Liver (tissue), 9 donors: ENCODE data around the gene CAPN7. TPM values are rescaled to one million over a fixed set of nuclear protein-coding genes. Genes with fewer than 3 reads are reported as not detected.

Source experiments
- DNase-seq: peaks from one replicate; pipeline ENCODE4 v3.0.0-alpha.2; 2017; ENCODE audit warnings: low spot score
- H3K27ac ChIP-seq, 2 donors: one replicate each; pipeline ENCODE4 v1.7.0; 2013; ENCODE audit warnings: inconsistent platforms in 2 of 2, low read length in 2 of 2, control low read depth in 1 of 2, low read depth in 1 of 2, mild to moderate bottlenecking in 1 of 2
- H3K27me3 ChIP-seq, 4 donors: one replicate each; pipeline versions ENCODE4 v1.6.1 to v1.7.0; 2013; ENCODE audit warnings: low read length in 3 of 4, inconsistent platforms in 1 of 4, mild to moderate bottlenecking in 1 of 4, moderate library complexity in 1 of 4; ENCODE audit not compliant: control insufficient read depth in 4 of 4, insufficient read depth in 4 of 4
- H3K36me3 ChIP-seq, 4 donors: one replicate each; pipeline versions ENCODE4 v1.6.1 to v1.7.0; 2013; ENCODE audit warnings: low read length in 3 of 4, mild to moderate bottlenecking in 3 of 4, low read depth in 1 of 4, moderate library complexity in 1 of 4; ENCODE audit not compliant: control insufficient read depth in 4 of 4, insufficient read depth in 3 of 4
- H3K4me1 ChIP-seq, 4 donors: one replicate each; pipeline versions ENCODE4 v1.6.1 to v1.7.0; 2013; ENCODE audit warnings: low read length in 3 of 4, mild to moderate bottlenecking in 3 of 4, moderate library complexity in 1 of 4; ENCODE audit not compliant: control insufficient read depth in 4 of 4, insufficient read depth in 4 of 4
- H3K4me3 ChIP-seq, 3 donors: one replicate each; pipeline versions ENCODE4 v1.6.1 to v1.7.0; 2013; ENCODE audit warnings: low read length in 3 of 3, control low read depth in 1 of 3, low read depth in 1 of 3, mild to moderate bottlenecking in 1 of 3
- H3K9ac ChIP-seq, 2 donors: one replicate each; pipeline ENCODE4 v1.7.0; 2013; ENCODE audit warnings: low read length in 2 of 2, mild to moderate bottlenecking in 2 of 2, moderate library complexity in 2 of 2, control low read depth in 1 of 2, low read depth in 1 of 2
- H3K9me3 ChIP-seq, 4 donors: one replicate each; pipeline versions ENCODE4 v1.6.1 to v1.7.0; 2013; ENCODE audit warnings: low read length in 3 of 4; ENCODE audit not compliant: control insufficient read depth in 4 of 4
- EGR1 ChIP-seq, 2 donors: IDR thresholded peaks; 2 replicates each; pipeline ENCODE4 v1.6.1; 2016 to 2018; ENCODE audit warnings: antibody characterized with exemption in 2 of 2, low read depth in 2 of 2
- FOXA1 ChIP-seq: IDR thresholded peaks from 2 replicates; pipeline ENCODE4 v1.6.1; 2016; ENCODE audit warnings: antibody characterized with exemption
- FOXA2 ChIP-seq: IDR thresholded peaks from 2 replicates; pipeline ENCODE4 v1.6.1; 2016; ENCODE audit warnings: antibody characterized with exemption
- GABPA ChIP-seq, 2 donors: IDR thresholded peaks in 1 of 2; conservative IDR thresholded peaks in 1 of 2; 2 replicates each; pipeline ENCODE4 v1.6.1; 2016; ENCODE audit warnings: antibody characterized with exemption in 2 of 2, mild to moderate bottlenecking in 1 of 2, moderate library complexity in 1 of 2
- HNF4A ChIP-seq, 2 donors: conservative IDR thresholded peaks; 2 replicates each; pipeline ENCODE4 v1.6.1; 2016; ENCODE audit warnings: antibody characterized with exemption in 2 of 2, mild to moderate bottlenecking in 2 of 2
- HNF4G ChIP-seq: IDR thresholded peaks from 2 replicates; pipeline ENCODE4 v1.6.1; 2016; ENCODE audit warnings: antibody characterized with exemption
- JUND ChIP-seq, 2 donors: IDR thresholded peaks; 2 replicates each; pipeline ENCODE4 v1.6.1; 2016; ENCODE audit warnings: antibody characterized with exemption in 2 of 2
- NR2F2 ChIP-seq: IDR thresholded peaks from 2 replicates; pipeline ENCODE4 v1.6.1; 2016; ENCODE audit warnings: antibody characterized with exemption
- RAD21 ChIP-seq, 2 donors: IDR thresholded peaks; 2 replicates each; pipeline ENCODE4 v1.6.1; 2016; ENCODE audit warnings: antibody characterized with exemption in 2 of 2, mild to moderate bottlenecking in 2 of 2
- RXRA ChIP-seq, 2 donors: IDR thresholded peaks; 2 replicates each; pipeline ENCODE4 v1.6.1; 2017 to 2018; ENCODE audit warnings: antibody characterized with exemption in 2 of 2, mild to moderate bottlenecking in 1 of 2
- SP1 ChIP-seq: IDR thresholded peaks from 2 replicates; pipeline ENCODE4 v1.6.1; 2018; ENCODE audit warnings: antibody characterized with exemption, mild to moderate bottlenecking
- TAF1 ChIP-seq: conservative IDR thresholded peaks from 2 replicates; pipeline ENCODE4 v1.6.1; 2016; ENCODE audit warnings: antibody characterized with exemption, mild to moderate bottlenecking
- YY1 ChIP-seq: IDR thresholded peaks from 2 replicates; pipeline ENCODE4 v1.6.1; 2016; ENCODE audit warnings: antibody characterized with exemption, mild to moderate bottlenecking
- WGBS: extraction: QIAGEN DNeasy Blood & Tissue Kit; methylation state at CpG from one replicate; pipeline ENCODE4 v1.1.7; 2013; 5-methylcytosine and 5-hydroxymethylcytosine counted together
- polyA plus RNA-seq, 2 donors: library from polyadenylated mRNA; stranded (reverse) in 1 of 2; unstranded in 1 of 2; fragments of 200-250 nt in 1 of 2; fragments of >200 nt in 1 of 2; fragmentation: Nextera tagmentation in 1 of 2; extraction: Ambion mirVana in 1 of 2; gene quantifications; one replicate each; pipeline versions ENCODE4 v1.2.1 to v1.2.3, GENCODE V29; 2013 to 2015
- total RNA-seq, 2 donors: library from RNA; depleted of rRNA; stranded (reverse); fragments of >200 nt; gene quantifications; one replicate each; pipeline ENCODE4 v1.2.3, GENCODE V29; 2014
- TF ChIP-seq, protein P1 (sequence below): IDR thresholded peaks from 2 replicates; pipeline ENCODE4 v1.6.1; 2016; ENCODE audit warnings: antibody characterized with exemption
- TF ChIP-seq, protein P2 (sequence below): IDR thresholded peaks from 2 replicates; pipeline ENCODE4 v1.6.1; 2016; ENCODE audit warnings: antibody characterized with exemption, mild to moderate bottlenecking
- TF ChIP-seq, protein P3 (sequence below): fragments of 150-350 bp; IDR thresholded peaks from 2 replicates; pipeline ENCODE4 v1.5.1; 2017; ENCODE audit warnings: improper control_type of control experiment, low read depth, low read length; ENCODE audit not compliant: missing input control
- TF ChIP-seq, protein P4 (sequence below): IDR thresholded peaks from 2 replicates; pipeline ENCODE4 v1.6.1; 2016; ENCODE audit warnings: antibody characterized with exemption
- donor health status: healthy.
- donor health status: healthy.
- donor health status: healthy.
- donor health status: healthy.
- donor health status: healthy.

CAPN7 gene
- total and polyA plus RNA-seq, 4 donors: 9.5 to 41.9 (median 17.9) TPM

DNA sequence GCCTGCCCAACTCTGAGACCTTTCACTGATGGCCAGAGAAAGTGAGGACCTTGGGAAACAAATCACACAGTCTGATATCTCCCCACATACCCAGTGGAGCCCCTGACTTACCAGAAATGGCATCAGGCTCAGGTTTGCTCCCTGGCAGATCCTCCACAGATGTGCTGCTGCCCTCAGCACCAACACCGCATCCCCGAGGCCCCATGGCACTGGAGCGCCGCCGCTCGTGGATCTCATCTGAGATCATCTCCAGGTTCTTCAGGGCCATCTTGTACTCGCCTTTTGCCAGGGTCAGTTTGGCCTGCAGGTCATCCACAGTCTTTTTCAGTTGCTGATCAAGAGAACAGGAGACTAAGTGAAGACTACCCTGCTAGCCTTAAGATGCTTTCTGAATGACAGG lies 52.7 kb downstream of the CAPN7 start:
- no peaks in the 10 kb centered on the region for H3K27me3 ChIP-seq
- no peak overlapping the region for H3K9ac ChIP-seq
- 97% methylated on average over 7 of the region's 7 CpGs for WGBS
- H3K9me3 ChIP-seq: no peaks in the 10 kb centered on the region
- H3K36me3 ChIP-seq: peaks cover 4 to 57% (median 39%) of the 10 kb centered on the region in 4 donors
- no peak overlapping the region for H3K4me3 ChIP-seq
- no peaks in the 10 kb centered on the region for H3K4me1 ChIP-seq
- DNase-seq: no peak
- no peak overlapping the region for H3K27ac ChIP-seq
- TF ChIP-seq YY1: no peak
- TF ChIP-seq SP1: no peak
- TF ChIP-seq JUND (IDR thresholded peaks at IDR 0.05): no peak
- no peak for TF ChIP-seq NR2F2
- TF ChIP-seq, protein P1, sequence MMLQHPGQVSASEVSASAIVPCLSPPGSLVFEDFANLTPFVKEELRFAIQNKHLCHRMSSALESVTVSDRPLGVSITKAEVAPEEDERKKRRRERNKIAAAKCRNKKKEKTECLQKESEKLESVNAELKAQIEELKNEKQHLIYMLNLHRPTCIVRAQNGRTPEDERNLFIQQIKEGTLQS: no peak
- TF ChIP-seq GABPA (IDR thresholded peaks at IDR 0.05 in 1 of 2, conservative IDR thresholded peaks at IDR 0.05 in 1 of 2): no peak
- no peak for TF ChIP-seq FOXA2
- TF ChIP-seq, protein P2, sequence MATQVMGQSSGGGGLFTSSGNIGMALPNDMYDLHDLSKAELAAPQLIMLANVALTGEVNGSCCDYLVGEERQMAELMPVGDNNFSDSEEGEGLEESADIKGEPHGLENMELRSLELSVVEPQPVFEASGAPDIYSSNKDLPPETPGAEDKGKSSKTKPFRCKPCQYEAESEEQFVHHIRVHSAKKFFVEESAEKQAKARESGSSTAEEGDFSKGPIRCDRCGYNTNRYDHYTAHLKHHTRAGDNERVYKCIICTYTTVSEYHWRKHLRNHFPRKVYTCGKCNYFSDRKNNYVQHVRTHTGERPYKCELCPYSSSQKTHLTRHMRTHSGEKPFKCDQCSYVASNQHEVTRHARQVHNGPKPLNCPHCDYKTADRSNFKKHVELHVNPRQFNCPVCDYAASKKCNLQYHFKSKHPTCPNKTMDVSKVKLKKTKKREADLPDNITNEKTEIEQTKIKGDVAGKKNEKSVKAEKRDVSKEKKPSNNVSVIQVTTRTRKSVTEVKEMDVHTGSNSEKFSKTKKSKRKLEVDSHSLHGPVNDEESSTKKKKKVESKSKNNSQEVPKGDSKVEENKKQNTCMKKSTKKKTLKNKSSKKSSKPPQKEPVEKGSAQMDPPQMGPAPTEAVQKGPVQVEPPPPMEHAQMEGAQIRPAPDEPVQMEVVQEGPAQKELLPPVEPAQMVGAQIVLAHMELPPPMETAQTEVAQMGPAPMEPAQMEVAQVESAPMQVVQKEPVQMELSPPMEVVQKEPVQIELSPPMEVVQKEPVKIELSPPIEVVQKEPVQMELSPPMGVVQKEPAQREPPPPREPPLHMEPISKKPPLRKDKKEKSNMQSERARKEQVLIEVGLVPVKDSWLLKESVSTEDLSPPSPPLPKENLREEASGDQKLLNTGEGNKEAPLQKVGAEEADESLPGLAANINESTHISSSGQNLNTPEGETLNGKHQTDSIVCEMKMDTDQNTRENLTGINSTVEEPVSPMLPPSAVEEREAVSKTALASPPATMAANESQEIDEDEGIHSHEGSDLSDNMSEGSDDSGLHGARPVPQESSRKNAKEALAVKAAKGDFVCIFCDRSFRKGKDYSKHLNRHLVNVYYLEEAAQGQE: no peak
- no peak for TF ChIP-seq RAD21 (IDR thresholded peaks at IDR 0.05)
- no peak for TF ChIP-seq HNF4G
- TF ChIP-seq, protein P3, sequence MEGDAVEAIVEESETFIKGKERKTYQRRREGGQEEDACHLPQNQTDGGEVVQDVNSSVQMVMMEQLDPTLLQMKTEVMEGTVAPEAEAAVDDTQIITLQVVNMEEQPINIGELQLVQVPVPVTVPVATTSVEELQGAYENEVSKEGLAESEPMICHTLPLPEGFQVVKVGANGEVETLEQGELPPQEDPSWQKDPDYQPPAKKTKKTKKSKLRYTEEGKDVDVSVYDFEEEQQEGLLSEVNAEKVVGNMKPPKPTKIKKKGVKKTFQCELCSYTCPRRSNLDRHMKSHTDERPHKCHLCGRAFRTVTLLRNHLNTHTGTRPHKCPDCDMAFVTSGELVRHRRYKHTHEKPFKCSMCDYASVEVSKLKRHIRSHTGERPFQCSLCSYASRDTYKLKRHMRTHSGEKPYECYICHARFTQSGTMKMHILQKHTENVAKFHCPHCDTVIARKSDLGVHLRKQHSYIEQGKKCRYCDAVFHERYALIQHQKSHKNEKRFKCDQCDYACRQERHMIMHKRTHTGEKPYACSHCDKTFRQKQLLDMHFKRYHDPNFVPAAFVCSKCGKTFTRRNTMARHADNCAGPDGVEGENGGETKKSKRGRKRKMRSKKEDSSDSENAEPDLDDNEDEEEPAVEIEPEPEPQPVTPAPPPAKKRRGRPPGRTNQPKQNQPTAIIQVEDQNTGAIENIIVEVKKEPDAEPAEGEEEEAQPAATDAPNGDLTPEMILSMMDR: no peak
- TF ChIP-seq RXRA (IDR thresholded peaks at IDR 0.05): no peak
- TF ChIP-seq FOXA1: no peak
- TF ChIP-seq HNF4A (conservative IDR thresholded peaks at IDR 0.05): no peak

DNA sequence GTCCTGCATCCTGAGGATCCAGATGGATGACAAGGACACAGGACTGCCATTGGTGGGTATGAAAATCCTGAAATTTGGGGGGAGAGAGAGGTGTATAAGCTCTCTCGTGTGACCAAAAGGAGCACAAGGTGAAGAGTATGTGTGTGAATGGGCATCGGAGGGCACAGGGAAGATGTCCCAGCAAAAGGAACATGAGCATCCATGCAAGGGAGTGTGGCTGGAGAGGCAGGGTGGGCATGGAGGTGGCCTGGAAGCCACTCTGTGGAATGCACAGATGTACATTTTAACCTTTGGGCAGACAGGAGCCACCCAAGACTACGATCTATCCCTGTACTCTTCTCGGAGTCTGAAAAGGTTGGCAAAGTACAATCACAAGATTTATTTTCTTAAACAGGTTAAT lies 54.5 kb downstream of the CAPN7 start:
- Histone ChIP-seq H3K27ac (no peak overlapping the region), H3K4me1 (no peaks in the 10 kb centered on the region), H3K27me3 (no peaks in the 10 kb centered on the region), H3K36me3 (peaks cover 4 to 42% (median 30%) of the 10 kb centered on the region in 4 donors), H3K9me3 (no peaks in the 10 kb centered on the region), H3K9ac (no peak overlapping the region), H3K4me3 (no peak overlapping the region)
- no peak for DNase-seq
- TF ChIP-seq, protein P1: no peak
- TF ChIP-seq, protein P4, sequence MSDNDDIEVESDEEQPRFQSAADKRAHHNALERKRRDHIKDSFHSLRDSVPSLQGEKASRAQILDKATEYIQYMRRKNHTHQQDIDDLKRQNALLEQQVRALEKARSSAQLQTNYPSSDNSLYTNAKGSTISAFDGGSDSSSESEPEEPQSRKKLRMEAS: no peak
- TF ChIP-seq JUND (IDR thresholded peaks at IDR 0.05) (no peak), TAF1 (no peak), EGR1 (IDR thresholded peaks at IDR 0.05; ENCODE audit: low read depth in 2 of 2) (no peak), RXRA (IDR thresholded peaks at IDR 0.05) (no peak)
- 93% methylated on average over 4 of the region's 4 CpGs for WGBS
